HG03196 (cell line): Measurements from ENCODE around the gene LCLAT1.
"Not testable (repeated sequence)": the region's sequence is repeated elsewhere in the genome, so short reads cannot be mapped to it uniquely, and the experiment has no call there.

Source experiments
- ATAC-seq: cut with Tn5 transposase; IDR thresholded peaks from one replicate; pipeline ENCODE4 v1.9.1; 2021; ENCODE audit not compliant: unreplicated experiment

Gene LCLAT1

DNA sequence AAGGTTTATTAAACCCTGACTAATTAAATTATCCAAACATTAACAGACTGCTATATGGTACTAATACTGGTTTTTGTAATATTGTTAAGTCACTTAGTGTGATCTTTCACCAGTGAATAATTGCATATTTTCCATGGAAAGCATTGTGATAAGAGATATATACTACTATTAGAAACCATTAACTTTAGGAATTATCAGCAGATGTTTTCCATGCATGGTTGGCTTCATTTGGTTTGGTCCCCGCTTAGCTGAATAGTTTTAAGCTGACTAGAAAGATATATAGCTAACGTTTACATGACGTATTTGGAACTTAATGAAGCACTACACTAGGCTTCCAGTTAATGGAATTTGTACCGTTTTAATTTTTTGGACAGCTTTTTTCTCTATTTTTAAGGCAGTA lies 37.9 kb downstream of the LCLAT1 start:
- no peak for ATAC-seq

DNA sequence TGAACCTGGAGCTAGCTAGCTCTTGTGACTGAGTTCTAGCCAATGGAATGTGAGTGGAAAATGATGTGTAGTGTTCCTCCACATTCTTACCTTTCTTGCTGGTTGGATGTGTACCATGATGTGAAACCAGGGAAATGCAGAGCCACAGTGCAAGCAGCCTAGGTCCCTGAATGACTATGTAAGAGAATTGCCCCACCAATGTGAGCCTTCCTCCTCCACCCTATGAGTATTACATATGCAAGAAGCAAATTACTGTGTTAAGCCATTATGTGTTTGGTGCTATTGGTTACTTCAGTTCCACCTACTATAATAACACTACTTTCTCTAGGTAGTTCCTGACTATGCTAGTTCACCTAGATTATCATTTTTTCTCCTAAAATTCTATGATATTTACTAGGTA lies 39.6 kb downstream of the LCLAT1 start:
- ATAC-seq = no peak

DNA sequence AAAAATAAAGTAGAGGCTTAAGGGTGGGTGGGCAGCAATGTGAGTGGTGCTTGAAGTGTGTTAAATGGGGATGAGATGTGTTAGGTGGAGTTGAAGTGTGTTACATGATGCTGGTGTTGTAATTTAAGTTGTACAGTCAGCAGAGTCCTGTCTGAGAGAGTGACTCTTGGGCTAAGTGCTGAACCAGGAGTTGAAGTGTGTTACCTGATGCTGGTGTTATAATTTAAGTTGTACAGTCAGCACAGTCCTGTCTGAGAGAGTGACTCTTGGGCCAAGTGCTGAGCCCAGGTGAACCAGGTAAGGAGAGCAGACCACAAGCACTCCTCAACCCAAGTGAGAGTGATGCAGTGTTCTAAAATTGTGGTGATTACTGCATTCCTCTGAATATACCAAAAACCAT lies 40.6 kb downstream of the LCLAT1 start:
- ATAC-seq = no peak

DNA sequence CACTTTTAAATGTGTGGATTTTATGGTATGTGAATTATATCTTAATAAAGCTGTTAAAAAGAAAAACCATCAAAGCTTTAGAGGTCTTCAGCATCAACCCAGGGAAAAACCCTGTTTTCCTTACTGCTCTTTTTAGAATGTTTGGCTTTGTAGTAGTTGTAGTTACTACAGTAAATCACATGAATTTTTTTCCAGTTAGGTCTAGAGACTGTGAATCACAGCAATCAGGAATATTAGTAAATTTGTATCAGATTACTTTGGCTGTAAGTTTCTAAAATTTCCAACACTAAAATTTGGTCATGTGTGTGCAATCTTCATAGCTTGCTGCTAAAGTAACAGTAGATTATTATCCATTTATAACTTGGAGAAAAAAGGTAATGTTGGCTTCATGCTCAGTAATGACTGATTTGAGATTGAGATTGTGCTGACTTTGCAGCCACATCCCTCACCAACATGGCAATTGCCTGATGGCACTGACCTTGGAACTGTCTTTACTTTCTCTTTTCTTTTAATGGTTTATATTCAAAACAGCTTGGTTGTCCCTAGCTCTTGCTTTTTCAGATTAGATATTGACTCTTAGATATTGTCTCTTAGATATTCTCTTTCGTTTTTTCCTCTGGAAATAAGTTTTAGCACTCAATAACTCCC lies 41.1 kb downstream of the LCLAT1 start:
- ATAC-seq = no peak

DNA sequence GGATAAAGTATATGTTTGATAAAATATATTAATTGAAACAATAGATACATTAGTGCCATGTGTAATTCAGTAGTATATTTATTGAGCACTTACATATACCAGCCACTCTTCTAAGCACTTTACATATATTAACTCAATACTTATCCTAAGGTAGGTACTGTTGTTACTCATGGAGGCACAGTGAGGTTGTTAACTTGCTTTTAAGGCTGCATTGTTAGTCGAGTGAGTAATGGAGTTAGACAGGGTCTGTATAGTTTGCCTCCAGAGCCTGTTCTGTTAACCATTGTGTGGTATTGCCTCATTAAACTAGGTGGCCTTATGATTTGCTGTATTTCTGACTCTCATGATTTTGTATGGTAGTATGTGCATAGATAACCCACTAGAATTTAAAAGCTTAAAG lies 44.2 kb downstream of the LCLAT1 start:
- no peak for ATAC-seq

DNA sequence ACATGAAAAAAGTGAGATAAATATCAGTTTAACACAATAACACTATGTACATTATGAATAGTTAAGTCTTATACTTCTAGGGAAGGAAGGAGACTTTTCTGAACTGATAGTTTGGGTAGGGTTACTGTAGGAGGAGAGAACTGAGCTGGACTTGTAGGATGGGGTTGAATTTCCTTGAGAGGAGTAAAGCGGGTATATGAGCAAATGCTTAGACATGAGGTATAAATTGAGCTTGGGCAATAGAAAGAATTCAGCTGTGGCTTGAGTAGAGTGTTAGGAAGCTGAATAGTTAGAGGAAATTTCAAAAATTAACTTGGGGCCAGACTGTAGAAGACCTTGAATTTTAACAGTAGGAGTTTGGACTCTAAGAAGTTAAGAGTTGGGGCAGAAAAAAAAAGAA lies 45.1 kb downstream of the LCLAT1 start:
- ATAC-seq = no peak

DNA sequence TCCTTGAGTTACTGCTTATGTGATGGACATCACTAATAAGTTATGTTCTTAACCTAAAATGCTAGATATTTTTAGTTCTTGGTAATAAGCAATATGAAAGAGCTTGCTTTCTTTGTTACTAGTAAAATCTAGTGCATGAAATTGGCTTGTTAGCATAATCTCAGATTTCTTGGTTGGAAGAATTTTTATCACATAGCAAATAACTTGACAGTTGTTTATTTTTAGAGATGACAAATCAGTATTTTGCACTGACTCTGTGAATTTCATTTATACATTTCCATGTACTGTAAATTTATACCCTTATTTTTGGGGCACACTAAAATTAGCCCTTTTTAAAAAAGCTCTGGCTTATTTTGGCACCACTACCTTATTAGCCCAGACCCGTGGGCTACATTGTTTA lies 45.6 kb downstream of the LCLAT1 start:
- ATAC-seq = no peak

DNA sequence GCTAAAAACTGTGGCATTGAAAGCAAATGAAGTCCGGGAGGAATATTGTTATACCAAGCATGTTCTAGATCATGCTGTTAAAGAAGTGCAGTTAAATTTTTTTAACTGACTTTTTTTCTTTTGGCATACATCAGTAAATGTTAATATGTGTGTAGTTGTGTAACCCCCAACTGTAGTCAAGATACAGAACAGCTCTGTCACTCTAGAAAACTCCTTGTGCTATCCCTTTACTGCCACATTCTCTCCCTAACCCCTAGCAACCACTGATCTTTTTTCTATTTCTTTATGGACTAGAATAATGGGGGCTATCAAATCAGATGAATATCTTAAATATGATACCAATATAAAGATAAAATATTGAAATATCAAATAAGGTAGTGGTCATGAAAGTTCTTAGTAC lies 46.4 kb downstream of the LCLAT1 start:
- no peak for ATAC-seq

DNA sequence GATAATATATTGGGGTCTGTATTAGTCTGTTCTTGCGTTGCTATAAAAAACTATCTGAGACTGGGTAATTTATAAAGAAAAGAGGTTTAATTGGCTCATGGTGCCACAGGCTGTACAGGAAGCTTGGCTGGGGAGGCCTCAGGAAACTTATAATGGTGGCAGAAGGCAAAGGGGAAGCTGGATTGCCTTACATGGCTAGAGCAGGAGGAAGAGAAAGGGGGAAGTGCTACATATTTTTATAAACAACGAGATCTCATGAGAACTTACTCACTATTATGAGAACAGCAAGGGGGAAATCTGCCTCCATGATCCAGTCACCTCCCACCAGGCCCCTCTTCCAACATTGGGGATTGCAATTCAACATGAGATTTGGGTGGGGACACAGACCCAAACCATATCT lies 48.9 kb downstream of the LCLAT1 start:
- ATAC-seq = not testable (repeated sequence)

DNA sequence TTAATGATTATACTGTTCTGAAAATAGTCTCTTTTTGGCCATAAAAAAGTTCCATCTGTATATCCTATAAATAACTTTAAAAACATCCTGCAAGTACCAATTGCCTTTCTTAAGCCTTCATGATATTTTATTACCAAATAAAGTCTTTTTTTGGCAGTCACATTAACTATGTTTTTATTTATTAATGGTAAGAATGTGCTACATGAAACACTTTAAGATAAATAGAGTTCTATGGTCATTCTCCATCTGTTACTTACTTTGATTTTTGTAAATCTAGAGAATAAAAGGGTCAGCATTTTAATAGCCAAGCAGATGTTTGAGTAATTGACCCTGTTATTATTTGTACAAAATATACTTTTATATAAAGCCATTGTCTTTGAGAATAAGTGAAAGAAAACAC lies 52.6 kb downstream of the LCLAT1 start:
- no peak for ATAC-seq

DNA sequence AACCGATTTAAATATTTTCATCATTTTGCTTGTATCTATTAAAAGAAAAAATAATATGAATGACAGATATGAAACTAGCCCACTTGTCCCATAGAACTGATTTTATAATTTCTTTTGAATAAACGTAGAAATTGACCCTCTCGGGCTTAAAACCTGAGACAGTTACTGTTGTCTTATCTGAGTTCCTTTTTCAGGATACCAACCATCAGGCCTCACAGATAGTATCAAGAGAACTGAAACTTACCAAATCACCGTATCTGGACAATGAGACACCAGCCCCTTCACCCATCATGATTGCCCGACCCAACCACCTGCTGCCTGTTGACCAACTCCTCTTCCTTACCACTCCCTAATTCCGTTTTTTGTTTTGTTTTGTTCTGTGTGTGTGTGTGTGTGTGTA lies 53.7 kb downstream of the LCLAT1 start:
- ATAC-seq = no peak

DNA sequence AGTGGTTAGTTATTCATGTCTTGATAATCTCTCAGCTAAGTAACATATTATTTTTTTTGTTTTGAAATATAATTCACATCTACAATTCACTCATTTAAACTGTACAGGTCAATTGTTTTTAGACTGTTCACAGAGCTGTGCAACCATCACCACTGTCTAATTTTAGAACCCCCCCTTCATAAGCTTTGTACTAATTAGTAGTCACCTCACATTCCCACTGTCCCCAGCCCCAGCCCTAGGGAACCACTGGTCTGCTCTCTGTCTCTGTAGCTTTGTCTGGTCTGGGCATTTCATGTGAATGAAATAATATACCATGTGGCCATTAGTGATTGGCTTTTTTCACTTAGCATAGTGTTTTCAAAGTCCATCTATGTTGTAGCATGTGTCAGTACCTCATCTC lies 55.3 kb downstream of the LCLAT1 start:
- ATAC-seq = no peak

DNA sequence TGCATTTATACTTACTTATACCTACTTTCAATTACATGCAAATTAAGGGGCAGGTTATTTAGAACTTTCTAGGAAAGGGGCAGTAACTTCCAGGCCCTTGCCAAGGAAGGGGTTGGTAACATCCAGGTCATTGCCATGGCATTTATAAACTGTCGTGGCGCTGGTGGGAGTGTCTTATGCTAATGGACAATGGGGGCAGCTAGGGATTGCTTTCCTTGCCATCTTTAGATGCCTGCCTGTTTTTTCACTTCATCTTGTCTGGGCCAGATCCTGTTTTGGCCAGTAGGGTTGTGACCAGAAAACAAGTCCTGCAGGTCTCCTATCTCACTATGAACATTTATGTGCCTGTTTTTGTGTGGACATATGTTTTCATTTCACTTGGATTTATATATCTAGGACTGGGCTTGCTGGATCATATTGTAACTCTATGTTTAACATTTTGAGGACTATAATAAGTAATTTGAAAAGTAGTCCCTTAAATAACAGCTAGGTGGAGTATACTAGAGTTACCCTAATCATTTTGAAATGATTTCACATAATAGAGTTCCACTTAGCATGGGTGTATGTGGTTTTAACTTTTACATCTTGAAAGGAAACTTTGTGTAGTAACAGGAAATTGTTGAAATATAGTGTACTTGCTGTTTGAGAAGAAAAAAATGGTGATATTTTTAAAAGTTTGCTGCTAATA lies 56.1 kb downstream of the LCLAT1 start:
- no peak for ATAC-seq

DNA sequence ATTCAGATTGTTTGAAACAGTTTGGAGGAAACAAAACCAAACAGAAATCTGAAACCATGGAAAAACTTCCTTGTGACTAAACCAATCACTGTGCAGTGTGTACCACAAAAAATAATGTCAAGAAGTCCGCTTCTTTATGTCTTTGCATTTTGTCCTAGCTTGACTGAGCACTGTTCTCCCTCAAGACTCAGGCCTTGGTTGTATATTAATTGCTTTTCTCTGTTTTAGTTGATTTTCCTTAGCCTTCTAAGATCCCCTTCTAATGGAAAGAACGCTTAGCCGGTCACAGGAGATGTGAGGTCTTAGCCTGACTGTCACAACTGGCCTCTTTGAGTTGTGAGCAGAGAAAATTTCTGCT lies 56.6 kb downstream of the LCLAT1 start:
- no peak for ATAC-seq

DNA sequence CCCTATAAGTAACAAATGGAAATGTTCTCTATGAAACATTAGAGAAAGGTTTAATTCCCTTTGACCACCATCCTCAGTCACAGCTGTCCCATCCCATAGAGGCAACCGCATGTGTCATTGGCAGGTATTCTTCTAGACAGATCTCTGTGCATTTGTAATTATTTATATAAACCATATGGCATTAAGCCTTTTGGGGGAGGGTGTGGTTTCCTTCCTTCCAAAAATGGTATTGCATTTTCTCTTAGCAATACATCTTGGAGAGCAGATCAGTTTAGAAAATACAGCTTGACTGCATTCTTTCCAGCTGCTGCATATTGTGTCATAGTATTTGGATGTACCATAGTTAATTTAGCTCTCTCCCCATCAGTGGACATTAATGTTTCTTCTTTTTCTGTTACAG lies 57.7 kb downstream of the LCLAT1 start:
- no peak for ATAC-seq

DNA sequence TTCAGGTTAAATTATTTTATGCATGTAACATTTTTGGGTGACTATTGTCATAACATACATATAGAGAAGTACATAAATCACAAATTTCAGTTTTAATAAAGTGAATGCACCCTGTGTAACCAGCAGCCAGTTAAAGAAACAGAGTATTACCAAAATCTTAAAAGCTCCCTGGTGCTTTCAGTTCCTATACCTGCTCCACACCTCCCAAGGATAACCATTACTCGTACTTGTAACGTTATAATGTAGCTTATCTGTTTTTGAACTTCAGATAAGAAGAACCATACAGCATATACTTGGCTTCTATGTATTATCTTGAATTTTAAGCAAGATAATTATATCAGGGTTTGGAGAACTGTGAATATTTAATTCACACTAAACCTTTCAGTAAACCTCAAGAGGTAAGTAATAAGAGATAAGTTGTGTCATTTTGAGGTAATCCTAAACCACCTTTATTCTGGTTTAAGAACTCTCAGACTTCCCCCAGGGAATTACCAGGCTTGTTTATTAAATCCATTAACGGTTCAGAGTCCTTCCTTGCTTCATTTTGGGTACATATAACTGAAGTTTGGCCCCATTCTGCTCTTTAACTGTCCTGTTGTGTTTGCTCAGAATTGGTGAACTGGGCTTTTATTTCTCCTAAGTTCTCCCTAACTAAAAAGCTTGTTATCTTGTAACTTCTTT lies 58.6 kb downstream of the LCLAT1 start:
- ATAC-seq = no peak

DNA sequence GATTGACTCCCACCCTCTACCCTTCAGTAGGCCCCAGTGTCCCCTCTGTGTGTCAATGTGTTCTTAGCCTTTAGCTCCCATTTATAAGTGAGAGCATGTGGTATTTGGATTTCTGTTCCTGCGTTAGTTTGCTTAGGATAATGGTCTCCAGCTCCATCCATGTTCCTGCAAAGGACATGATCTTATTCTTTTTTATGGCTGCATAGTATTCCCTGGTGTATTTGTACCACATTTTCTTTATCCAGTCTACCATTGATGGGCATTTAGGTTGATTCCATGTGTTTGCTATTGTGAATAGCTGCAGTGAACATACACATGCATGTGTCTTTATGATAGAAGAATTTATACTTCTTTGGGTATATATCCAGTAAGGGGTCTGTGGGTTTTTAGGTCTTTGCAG lies 60.4 kb downstream of the LCLAT1 start:
- not testable (repeated sequence) for ATAC-seq

DNA sequence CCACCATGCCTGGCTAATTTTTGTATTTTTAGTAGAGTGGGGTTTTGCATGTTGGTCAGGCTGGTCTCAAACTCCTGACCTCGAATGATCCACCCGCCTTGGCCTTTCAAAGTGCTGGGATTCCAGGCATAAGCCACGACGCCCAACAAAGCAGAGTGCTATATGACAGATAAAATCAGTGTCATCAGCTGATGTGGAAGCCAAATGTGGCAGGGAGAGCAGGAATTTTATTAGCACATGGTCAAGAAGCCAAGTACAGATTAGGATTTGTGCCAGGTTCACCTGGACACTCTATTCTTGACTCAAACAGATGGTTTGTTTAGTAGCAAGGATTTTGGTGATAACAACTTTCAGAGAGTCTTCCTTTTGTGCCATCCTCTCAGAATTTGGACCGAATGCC lies 62.7 kb downstream of the LCLAT1 start:
- ATAC-seq = no peak

DNA sequence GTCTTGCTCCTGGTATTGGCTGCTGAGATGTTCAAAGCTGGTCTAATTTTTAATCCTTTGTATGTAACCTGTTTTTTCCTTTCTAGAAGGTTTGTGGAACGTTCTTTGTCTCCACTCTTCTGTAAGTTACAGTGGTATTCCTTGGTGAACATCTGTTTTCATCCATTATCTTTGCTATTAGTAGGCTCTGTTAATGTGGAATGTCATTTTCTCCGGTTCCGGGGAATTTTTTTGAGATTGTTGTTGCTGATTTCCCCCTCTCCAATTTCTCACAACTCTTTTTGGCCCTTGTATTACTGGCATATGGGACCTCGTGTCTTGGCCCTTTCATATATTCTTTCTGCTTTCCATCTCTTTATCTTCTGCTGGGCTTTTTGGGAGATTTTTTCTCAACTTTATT lies 63.4 kb downstream of the LCLAT1 start:
- ATAC-seq = no peak

DNA sequence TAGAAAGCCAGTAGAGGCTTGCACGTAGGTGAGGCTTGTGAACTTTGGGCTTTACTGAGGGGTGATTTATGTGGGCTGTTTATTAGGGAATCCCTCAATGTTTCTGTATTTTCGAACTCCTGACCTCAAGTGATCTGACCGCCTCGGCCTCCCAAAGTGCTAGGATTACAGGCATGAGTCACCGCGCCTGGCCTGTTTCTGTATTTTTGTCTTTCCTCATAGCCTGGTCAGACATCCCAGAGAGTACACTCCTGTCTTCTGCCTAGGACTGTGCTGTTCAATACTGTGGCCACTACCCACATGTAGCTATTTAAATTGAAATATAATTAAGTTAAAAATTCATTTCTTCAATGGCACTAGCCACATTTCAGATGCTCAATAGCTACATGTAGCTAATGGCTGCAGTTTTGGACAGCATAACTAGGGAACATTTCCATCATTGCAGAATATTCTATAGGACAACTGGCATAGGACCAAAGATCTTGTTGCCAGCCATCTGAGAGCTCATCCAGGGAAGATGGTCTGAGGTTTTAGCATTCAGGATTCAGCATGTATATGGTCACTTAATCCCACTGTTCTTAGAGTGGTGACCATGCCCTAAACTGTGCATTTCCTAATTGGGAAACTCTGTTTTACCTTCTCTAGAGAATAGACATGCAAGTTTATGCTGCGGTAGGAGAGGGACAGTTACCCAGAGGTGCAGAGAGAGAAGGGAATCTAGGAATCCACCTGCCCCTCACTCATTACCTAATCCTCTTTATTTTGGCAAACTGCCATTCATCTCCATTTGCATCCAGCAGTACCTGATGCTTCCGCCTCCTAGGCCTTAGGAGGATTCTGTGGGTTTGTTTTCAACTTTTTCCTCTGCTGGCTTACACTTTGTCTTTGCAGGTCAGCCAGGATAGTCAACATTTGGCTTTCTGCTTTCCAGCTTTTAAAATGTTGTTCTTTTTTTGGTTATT lies 64.4 kb downstream of the LCLAT1 start:
- no peak for ATAC-seq

DNA sequence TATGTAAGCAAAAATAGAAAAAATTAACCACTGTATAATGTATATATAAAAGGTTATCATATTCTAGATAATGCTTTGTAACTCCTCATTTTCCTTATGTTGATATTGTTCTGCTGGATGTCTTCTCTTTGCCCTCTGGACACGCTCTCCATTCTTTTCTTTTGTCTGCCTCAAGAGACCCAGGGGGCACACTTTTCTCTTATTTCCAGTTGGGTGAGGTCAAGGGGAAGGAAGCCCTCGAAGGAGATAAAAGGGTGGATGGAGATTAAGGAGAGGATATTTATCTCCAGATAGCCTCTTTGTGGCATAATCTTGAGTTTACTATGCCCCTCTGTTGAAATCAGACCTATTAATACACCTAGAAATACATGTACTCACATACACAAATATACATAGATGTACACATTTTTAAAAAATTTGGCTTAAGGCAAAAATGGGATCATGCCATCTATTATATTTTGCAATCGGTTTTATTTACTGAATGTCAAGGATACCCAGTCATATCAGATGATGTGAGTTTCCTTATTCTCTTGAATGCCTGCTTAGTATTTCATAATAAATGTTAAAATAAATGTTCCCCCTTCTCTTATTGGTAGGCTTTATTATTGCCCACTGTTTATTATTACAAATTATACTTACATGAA lies 65.3 kb downstream of the LCLAT1 start:
- ATAC-seq = no peak
